Spleen (tissue), 7 donors: ENCODE measurements around the gene SLC38A8.

Source experiments
- POLR2AphosphoS5 ChIP-seq, 3 donors: sonication (generic); formaldehyde crosslinking; IDR thresholded peaks; one replicate each; pipeline ENCODE4 v1.5.1; 2017; ENCODE audit warnings: antibody characterized with exemption in 3 of 3
- TF ChIP-seq, protein P1 (sequence below), 11 experiments: fragments of 200-600 bp in 7 of 11; fragments of 450-650 bp in 4 of 11; sonication (generic) in 4 of 11; IDR thresholded peaks in 8 of 11; conservative IDR thresholded peaks in 3 of 11; 1 replicate in 7 of 11; 2 replicates in 4 of 11; pipeline versions ENCODE4 v1.4.0 to v1.8.0; 2016 to 2021; ENCODE audit warnings: antibody characterized with exemption in 11 of 11, inconsistent platforms in 4 of 11, mild to moderate bottlenecking in 1 of 11
- donor health status: DM: no; HTN: no; CAD: no; lungs with moderate emphysema.
- donor health status: DM: no; HTN: no; CAD: no.
- donor health status: DM: no; HTN: no; CAD: no.

DNA sequence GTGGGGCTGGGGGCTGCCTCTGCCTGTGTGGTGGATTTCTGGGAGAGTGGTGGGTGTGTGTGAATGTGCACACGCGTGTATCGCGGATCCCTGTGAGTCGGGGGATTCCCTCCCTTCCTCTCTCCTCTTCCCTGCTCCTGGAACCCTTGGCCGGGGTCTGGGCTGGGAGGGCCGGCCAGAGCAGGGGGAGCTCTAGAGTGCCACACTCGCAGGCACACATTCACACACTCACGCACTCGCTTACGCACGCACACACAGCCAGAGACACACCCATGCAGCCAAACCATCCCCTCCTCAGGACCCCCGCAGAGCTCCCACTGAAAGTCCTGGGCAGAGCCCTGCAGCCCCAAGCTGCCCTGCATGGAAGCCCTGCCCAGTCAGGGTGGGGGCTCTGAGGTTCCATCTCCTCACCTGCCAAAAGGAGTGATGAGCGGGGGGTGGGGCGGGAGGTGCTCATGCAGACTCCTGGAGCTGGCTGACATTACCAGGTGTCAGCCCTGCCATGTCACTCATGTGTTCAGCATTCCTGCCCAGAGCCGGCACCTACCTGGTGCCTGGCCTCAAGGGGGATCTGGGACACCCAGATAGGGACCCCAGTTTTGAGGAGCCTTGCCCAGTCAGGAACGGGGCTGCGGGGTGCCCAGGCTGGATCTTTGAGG is 72.7 kb downstream of the SLC38A8 start:
- TF ChIP-seq, protein P1, sequence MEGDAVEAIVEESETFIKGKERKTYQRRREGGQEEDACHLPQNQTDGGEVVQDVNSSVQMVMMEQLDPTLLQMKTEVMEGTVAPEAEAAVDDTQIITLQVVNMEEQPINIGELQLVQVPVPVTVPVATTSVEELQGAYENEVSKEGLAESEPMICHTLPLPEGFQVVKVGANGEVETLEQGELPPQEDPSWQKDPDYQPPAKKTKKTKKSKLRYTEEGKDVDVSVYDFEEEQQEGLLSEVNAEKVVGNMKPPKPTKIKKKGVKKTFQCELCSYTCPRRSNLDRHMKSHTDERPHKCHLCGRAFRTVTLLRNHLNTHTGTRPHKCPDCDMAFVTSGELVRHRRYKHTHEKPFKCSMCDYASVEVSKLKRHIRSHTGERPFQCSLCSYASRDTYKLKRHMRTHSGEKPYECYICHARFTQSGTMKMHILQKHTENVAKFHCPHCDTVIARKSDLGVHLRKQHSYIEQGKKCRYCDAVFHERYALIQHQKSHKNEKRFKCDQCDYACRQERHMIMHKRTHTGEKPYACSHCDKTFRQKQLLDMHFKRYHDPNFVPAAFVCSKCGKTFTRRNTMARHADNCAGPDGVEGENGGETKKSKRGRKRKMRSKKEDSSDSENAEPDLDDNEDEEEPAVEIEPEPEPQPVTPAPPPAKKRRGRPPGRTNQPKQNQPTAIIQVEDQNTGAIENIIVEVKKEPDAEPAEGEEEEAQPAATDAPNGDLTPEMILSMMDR (IDR thresholded peaks at IDR 0.05 in 8 of 11, conservative IDR thresholded peaks at IDR 0.05 in 3 of 11), result no peak
- no peak for TF ChIP-seq POLR2AphosphoS5 (IDR thresholded peaks at IDR 0.05)
